HepG2 (cell line): Measurements from ENCODE around the gene LATS2. TPM values are rescaled to one million over a fixed set of nuclear protein-coding genes. Genes with fewer than 3 reads are reported as not detected.

Experiments used
- ATAC-seq: fragments of 200-7000 bp; cut with Tn5 transposase; 3 replicates; pipeline ENCODE4 v1.9.1; 2020; ENCODE audit warnings: mild to moderate bottlenecking, moderate library complexity
- BruUV-seq: library from RNA; stranded (reverse); fragments of 400-500 nt; replicated peaks from 2 replicates; lab custom pipeline; 2021; lab: Mats Ljungman, UMichigan
- CTCF ChIA-PET: fragments of 300-600 bp; formaldehyde crosslinking; extraction: SDS; loops from one replicate; lab custom pipeline; 2021; ENCODE audit warnings: low total read pairs, inconsistent platforms, low intra/inter-chr PET ratio; lab: Yijun Ruan, JAX
- POLR2A ChIA-PET: fragments of 350-600 bp; sonication (Branson Sonifier 250); formaldehyde crosslinking; loops from one replicate; lab custom pipeline; 2020; ENCODE audit warnings: antibody characterized with exemption, inconsistent platforms; lab: Yijun Ruan, JAX
- DNase-seq: peaks from one replicate; pipeline ENCODE4 v3.0.0-alpha.2; 2015; ENCODE audit warnings: low spot score
- FAIRE-seq: peaks from 3 replicates; lab custom pipeline; 2011; peaks lifted over from hg19 to GRCh38; lab: Jason Lieb, UNC
- H2AFZ ChIP-seq: one replicate; pipeline ENCODE4 v1.6.1; 2011; ENCODE audit warnings: low read length, inconsistent platforms
- H3K27ac ChIP-seq: fragments of 300-600 bp; 3 replicates; pipeline ENCODE4 v1.8.0; 2011; ENCODE audit warnings: mixed run types, mild to moderate bottlenecking, mixed read lengths, low read length, inconsistent platforms; ENCODE audit not compliant: insufficient read depth; ENCODE audit errors: extremely low read length
- H3K27me3 ChIP-seq, 2 experiments: fragments of 200-600 bp in 1 of 2; 2 replicates in 1 of 2; 3 replicates in 1 of 2; pipeline versions ENCODE4 v1.6.0 to v1.8.0; 2011; ENCODE audit warnings: low read length in 2 of 2, mild to moderate bottlenecking in 2 of 2, moderate library complexity in 2 of 2, inconsistent platforms in 1 of 2; ENCODE audit not compliant: insufficient read depth in 2 of 2, control insufficient read depth in 1 of 2
- H3K36me3 ChIP-seq, 2 experiments: fragments of 200-600 bp in 1 of 2; replicated peaks in 1 of 2; 2 replicates in 1 of 2; 3 replicates in 1 of 2; pipeline versions ENCODE4 v1.5.1 to v1.8.0; 2011; ENCODE audit warnings: low read length in 2 of 2, inconsistent platforms in 1 of 2; ENCODE audit not compliant: insufficient read depth in 2 of 2, control insufficient read depth in 1 of 2
- H3K4me1 ChIP-seq: 2 replicates; pipeline ENCODE4 v1.5.1; 2012; ENCODE audit warnings: low read length, inconsistent platforms; ENCODE audit not compliant: insufficient read depth
- H3K4me2 ChIP-seq: 2 replicates; pipeline ENCODE4 v1.6.0; 2011; ENCODE audit warnings: low read depth, low read length, inconsistent platforms
- H3K4me3 ChIP-seq, 3 experiments: fragments of 200-600 bp in 1 of 3; sonication (generic), shearing (Covaris generic) in 1 of 3; replicated peaks in 1 of 3; 2 replicates each; pipeline ENCODE4 v1.5.1; 2011 to 2016; ENCODE audit warnings: low read length in 3 of 3, inconsistent platforms in 2 of 3, low read depth in 2 of 3, mild to moderate bottlenecking in 2 of 3, control low read depth in 1 of 3, mixed read lengths in 1 of 3; ENCODE audit not compliant: insufficient read depth in 1 of 3
- H3K79me2 ChIP-seq: one replicate; pipeline ENCODE4 v1.6.1; 2011; ENCODE audit warnings: low read length, inconsistent platforms; ENCODE audit not compliant: insufficient read depth
- H3K9ac ChIP-seq: 2 replicates; pipeline ENCODE4 v1.6.0; 2011; ENCODE audit warnings: mild to moderate bottlenecking, low read depth, low read length, inconsistent platforms; ENCODE audit not compliant: insufficient read depth
- H3K9me3 ChIP-seq: 2 replicates; pipeline ENCODE4 v1.5.1; 2012; ENCODE audit warnings: mild to moderate bottlenecking, low read length
- H4K20me1 ChIP-seq: 2 replicates; pipeline ENCODE4 v1.6.0; 2011; ENCODE audit warnings: inconsistent platforms, mild to moderate bottlenecking, low read length, moderate library complexity; ENCODE audit not compliant: insufficient read depth
- ARID4A ChIP-seq: sonication (generic); formaldehyde crosslinking; IDR thresholded peaks from 2 replicates; pipeline ENCODE4 v1.5.0; 2020; ENCODE audit warnings: mild to moderate bottlenecking, missing genetic modification reagents, borderline replicate concordance
- GRHL1 ChIP-seq: sonication (generic); formaldehyde crosslinking; conservative IDR thresholded peaks from 2 replicates; pipeline ENCODE4 v1.8.0; 2022; ENCODE audit warnings: missing genetic modification reagents
- MAFF ChIP-seq: IDR thresholded peaks from 2 replicates; pipeline ENCODE4 v1.6.1; 2011; ENCODE audit warnings: low read depth, low read length, improper control_type of control experiment
- MAFG ChIP-seq: sonication (generic); formaldehyde crosslinking; IDR thresholded peaks from 2 replicates; pipeline ENCODE4 v1.5.1; 2020; ENCODE audit warnings: mild to moderate bottlenecking, missing genetic modification reagents
- NFYB ChIP-seq: sonication (generic); formaldehyde crosslinking; IDR thresholded peaks from 2 replicates; pipeline ENCODE4 v1.4.0; 2020; ENCODE audit warnings: missing genetic modification reagents
- PATZ1 ChIP-seq: sonication (generic); formaldehyde crosslinking; IDR thresholded peaks from 2 replicates; pipeline ENCODE4 v1.4.0; 2020; ENCODE audit warnings: missing genetic modification reagents
- XRCC5 ChIP-seq: fragments of 200-400 bp; formaldehyde crosslinking; optimal IDR thresholded peaks from 2 replicates; pipeline ENCODE3; 2017; ENCODE audit warnings: mild to moderate bottlenecking, low read length
- ZBTB7A ChIP-seq: sonication (generic); formaldehyde crosslinking; IDR thresholded peaks from 2 replicates; pipeline ENCODE4 v1.8.0; 2022; ENCODE audit warnings: mild to moderate bottlenecking, missing genetic modification reagents
- ZFP41 ChIP-seq: sonication (generic); formaldehyde crosslinking; IDR thresholded peaks from 2 replicates; pipeline ENCODE4 v1.4.0; 2020; ENCODE audit warnings: mild to moderate bottlenecking, missing genetic modification reagents, borderline replicate concordance
- ZMYM4 ChIP-seq: sonication (generic); formaldehyde crosslinking; IDR thresholded peaks from 2 replicates; pipeline ENCODE4 v1.8.1; 2023; ENCODE audit warnings: mild to moderate bottlenecking, missing genetic modification reagents
- ZNF510 ChIP-seq: sonication (generic); formaldehyde crosslinking; IDR thresholded peaks from 2 replicates; pipeline ENCODE4 v1.4.0; 2020; ENCODE audit warnings: low read depth, mild to moderate bottlenecking, missing genetic modification reagents
- ZZZ3 ChIP-seq: sonication (generic); formaldehyde crosslinking; IDR thresholded peaks from 2 replicates; pipeline ENCODE4 v1.4.0; 2020; ENCODE audit warnings: missing genetic modification reagents, mild to moderate bottlenecking, borderline replicate concordance
- WGBS: methylation state at CpG from one replicate; pipeline ENCODE4 v1.1.6; 2017; ENCODE audit warnings: low lambda C conversion rate; 5-methylcytosine and 5-hydroxymethylcytosine counted together
- in situ Hi-C: cut with HindIII; loops from 2 replicates; pipeline ENCODE4 v1.10.0; 2017; ENCODE audit warnings: low pct_unique_long_range_greater_than_20kb; ENCODE audit not compliant: extremely low pct_ligation_motif_present
- intact Hi-C: fragments of 100-400 bp; cut with micrococcal nuclease; formaldehyde crosslinking; loops from one replicate; pipeline ENCODE4 v1.10.0; 2022; ENCODE audit not compliant: unreplicated experiment
- polyA plus RNA-seq, 8 experiments: library from polyadenylated mRNA; depleted of rRNA in 3 of 8; stranded (reverse) in 7 of 8; unstranded in 1 of 8; fragments of >200 nt; fragmentation: Illumina TruSeq in 4 of 8; extraction: Trizol in 4 of 8; gene quantifications; 2 replicates each; pipeline versions ENCODE4 v1.2.1 to v1.2.3, GENCODE V29; 2011 to 2016; ENCODE audit warnings: low read depth in 4 of 8, missing spikeins in 1 of 8, mixed read lengths in 1 of 8; ENCODE audit not compliant: insufficient read depth in 1 of 8
- total RNA-seq, 5 experiments: library from RNA; depleted of rRNA; stranded (reverse); fragments of >200 nt; fragmentation: Illumina TruSeq; extraction: Trizol; gene quantifications; 2 replicates each; pipeline ENCODE4 v1.2.3, GENCODE V29; 2016; ENCODE audit warnings: low read depth in 1 of 5

LATS2 gene
- total and polyA plus RNA-seq, 2 of the 13 experiments (the other 11 are each of a cell fraction or from before 2014, with no cell fraction given): 7.3 to 8.5 TPM

GRCh38 chr13:21032656-21033055 is 28.7 kb downstream of the LATS2 start (continued):
- TF ChIP-seq NFYB (CRISPR knock-in tag) (no peak), GRHL1 (CRISPR knock-in tag) (no peak), ZBTB7A (no peak), MAFG (CRISPR knock-in tag) (no peak), PATZ1 (no peak), XRCC5 (no peak)

- CTCF ChIA-PET: no interaction called here
- no peak for FAIRE-seq
- Histone ChIP-seq H3K4me3 (no peak overlapping the region), H3K9me3 (no peaks in the 10 kb centered on the region), H3K4me2 (no peak overlapping the region), H3K27ac (no peak overlapping the region), H3K79me2 (peaks cover 75% of the 10 kb centered on the region), H2AFZ (no peak overlapping the region), H3K4me1 (peaks cover 17% of the 10 kb centered on the region), H3K9ac (no peak overlapping the region), H3K36me3 (peaks cover 0 to 11% of the 10 kb centered on the region in 2 experiments; a peak in 3 of 5 replicates), H4K20me1 (peaks cover 24% of the 10 kb centered on the region; the same call in 1 of the 2 replicates), H3K27me3 (no peaks in the 10 kb centered on the region)
- POLR2A ChIA-PET: no interaction called here
- DNase-seq: no peak
- 96% methylated on average over 8 of the region's 8 CpGs for WGBS
- in situ Hi-C loops (no loop called here), intact Hi-C loops (no loop called here)
- no peak for ATAC-seq
- no TSS peak for BruUV-seq
- TF ChIP-seq ZFP41 (no peak), ZMYM4 (no peak), ARID4A (CRISPR knock-in tag) (no peak), ZZZ3 (no peak), ZNF510 (CRISPR knock-in tag) (no peak), MAFF (no peak)
Observed at GRCh38 chr13:21031594-21032275, 29.7 kb downstream of the LATS2 start.
